ENCODE data around the gene TUBGCP2.
"Not testable (repeated sequence)": the region's sequence is repeated elsewhere in the genome, so short reads cannot be mapped to it uniquely, and the experiment has no call there.

The TUBGCP2 gene

DNA sequence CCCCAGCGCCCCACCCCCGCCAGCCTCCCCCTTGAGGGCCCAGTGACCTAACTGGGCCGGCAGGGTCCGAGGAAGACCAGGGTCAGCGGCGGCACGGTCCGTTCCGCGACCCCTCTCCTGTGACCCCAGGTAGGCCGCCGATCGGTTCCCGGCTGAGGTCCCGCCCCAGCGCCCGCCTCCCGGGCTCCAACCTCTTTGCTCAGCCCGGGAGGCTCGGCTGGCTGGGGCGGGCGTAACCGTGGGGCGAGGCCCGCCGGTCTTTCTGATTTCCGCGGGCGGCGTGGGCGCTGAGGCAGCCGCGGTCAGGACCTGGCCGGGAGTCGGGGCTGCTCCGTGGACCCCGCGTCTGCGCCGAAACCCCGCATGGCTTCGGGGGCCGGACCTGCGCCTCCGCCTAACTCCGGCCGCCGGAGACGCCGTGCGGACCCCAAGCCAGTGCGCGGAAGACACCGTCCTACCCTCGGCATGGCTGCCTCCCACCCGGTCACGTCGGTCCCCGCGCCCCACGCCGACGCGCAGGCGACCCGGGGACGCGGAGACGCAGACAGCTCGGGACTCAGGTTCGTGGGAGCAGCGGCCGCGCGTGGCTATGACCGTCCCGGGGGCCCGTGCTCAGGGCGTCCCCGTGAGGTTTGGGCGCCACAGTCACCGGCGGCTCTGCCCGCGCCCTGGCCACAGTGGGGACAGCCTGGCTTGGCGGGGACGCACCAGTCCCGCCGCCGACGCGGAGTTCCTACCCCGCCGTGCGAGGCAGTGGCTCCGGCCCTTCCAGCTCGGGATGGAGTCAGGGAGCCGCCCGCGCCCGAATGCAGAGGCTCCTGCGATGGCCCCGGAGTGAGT is 72.1 kb downstream of the TUBGCP2 start:
- Histone ChIP-seq H3K9me3 (no peaks in the 10 kb centered on the region), H3K4me1 (no peaks in the 10 kb centered on the region; the same call in 1 of the 2 replicates), H3K4me3 (no peak overlapping the region), H3K36me3 (replicated peaks) (no peaks in the 10 kb centered on the region), H3K27me3 (ENCODE audit: low read depth) (no peaks in the 10 kb centered on the region)
- DNase-seq (ENCODE audit: low spot score in 2 of 2), result no peak
- in situ Hi-C loops (cut with MboI; ENCODE audit: low sequenced_read_pairs), result no loop called here

DNA sequence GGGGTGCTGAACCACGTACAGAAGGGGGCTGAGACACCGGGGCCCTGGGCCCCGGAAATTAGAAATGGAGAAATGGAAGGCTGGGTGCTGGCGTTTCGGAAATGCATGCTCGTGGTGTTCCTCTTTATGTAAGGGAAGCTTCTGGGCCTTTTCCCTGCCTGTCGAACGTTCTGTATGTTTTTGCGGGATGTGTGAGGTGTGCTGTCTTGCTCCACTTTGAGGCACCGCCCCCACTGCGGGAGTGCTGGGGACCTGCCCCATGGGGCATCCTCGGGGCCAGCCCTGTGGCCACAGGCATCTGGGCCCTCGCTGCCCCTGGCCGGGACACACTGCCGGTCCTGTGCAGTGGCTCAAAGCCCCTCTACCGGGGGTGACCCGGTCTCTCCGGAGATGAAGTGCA is 72.7 kb downstream of the TUBGCP2 start:
- Histone ChIP-seq H3K27me3 (ENCODE audit: low read depth) (no peaks in the 10 kb centered on the region), H3K4me1 (no peaks in the 10 kb centered on the region; the same call in 1 of the 2 replicates), H3K36me3 (replicated peaks) (no peaks in the 10 kb centered on the region), H3K4me3 (no peak overlapping the region), H3K9me3 (no peaks in the 10 kb centered on the region)
- in situ Hi-C loops (cut with MboI; ENCODE audit: low sequenced_read_pairs), result no loop called here
- DNase-seq (ENCODE audit: low spot score in 2 of 2), result no peak

DNA sequence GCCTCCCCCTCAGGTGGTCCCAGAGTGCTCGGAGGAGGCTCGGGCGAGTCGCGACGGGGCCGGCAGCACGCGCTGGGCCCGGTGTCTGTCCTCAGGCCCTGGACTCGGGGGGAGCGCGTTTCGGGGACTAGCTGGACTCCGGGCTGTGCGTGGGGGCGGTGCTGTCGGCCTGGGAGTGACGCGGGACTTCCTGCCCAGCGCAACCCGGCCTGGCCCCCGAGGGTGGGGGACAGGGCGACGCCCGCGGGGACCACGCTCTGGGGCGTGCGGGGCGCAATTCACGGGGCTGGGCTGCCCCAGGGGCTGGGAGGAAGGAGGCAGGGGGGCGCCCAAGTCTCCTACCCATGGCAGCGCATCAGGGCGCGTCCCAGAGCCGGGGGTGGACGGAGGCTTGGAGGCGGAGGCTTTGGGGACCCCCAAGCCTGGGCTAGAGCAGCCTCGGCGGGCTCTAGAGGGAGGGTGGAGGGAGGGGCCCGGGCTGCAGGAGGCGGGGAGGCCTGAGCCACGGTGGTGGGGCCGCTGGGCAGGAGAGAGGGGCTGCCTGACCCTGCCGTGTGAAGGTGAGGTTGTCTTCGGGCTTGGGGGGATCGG is 73.3 kb downstream of the TUBGCP2 start:
- in situ Hi-C loops (cut with MboI; ENCODE audit: low sequenced_read_pairs), result no loop called here
- no peak for DNase-seq (ENCODE audit: low spot score in 2 of 2)
- H3K27me3 ChIP-seq (ENCODE audit: low read depth), result no peaks in the 10 kb centered on the region
- H3K4me3 ChIP-seq, result no peak overlapping the region
- no peaks in the 10 kb centered on the region; the same call in 1 of the 2 replicates for H3K4me1 ChIP-seq
- no peaks in the 10 kb centered on the region for H3K9me3 ChIP-seq
- no peaks in the 10 kb centered on the region for H3K36me3 ChIP-seq (replicated peaks)

DNA sequence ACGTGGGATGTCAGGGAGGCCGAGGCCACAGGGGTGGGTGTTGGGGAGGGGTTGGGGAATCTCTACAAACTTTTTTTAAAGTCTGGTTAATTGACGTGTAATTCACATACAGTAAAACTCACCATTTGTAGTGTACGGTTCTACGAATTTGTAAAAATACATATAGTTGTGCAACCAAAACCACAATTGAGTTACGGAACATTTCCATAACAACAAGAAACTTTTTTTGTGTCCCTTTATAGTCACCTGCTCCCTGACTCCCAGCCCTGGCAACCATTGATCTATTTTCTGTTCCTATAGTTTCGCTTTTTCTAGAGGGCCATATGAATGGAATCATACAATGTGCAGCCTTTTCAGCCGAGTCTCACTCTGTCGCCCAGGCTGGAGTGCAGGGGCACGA is 73.9 kb downstream of the TUBGCP2 start:
- H3K36me3 ChIP-seq (replicated peaks); in situ Hi-C loops (cut with MboI; ENCODE audit: low sequenced_read_pairs); H3K9me3 ChIP-seq; H3K27me3 ChIP-seq (ENCODE audit: low read depth); H3K4me3 ChIP-seq; H3K4me1 ChIP-seq; DNase-seq (ENCODE audit: low spot score in 2 of 2): not testable (repeated sequence)

DNA sequence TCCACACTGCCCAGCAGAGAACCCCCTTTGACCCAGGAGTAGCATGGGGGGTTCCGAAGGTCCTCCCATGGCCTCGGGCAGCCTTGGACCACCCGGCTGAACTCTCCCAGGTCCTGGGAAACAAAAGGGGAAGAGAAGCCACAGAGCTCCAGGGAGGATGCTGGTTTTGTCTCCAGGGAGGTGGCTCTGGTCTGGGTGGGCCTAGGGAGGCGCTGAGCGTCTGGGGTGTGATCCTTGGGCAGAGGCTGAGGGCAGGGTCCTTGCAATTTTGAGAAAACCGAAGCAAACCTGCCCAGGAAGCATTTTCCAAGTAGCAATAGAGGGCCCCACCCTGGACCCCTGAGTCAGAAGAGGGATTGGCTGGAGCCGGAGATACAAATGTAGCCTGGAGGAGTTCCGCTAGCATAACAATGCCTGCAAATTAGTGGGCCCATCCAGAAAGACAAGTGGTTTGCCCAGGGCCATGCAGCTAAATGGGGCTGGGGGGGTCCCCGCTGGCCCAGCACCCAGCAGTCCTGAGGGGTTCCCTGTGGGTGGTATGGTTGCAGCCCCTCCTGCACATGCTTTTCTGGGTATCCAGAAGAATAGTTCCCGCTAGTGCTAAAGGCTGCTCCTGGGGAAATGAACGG is 76.6 kb downstream of the TUBGCP2 start:
- peak in 1 of 2 experiments; percentile 40 for DNase-seq (ENCODE audit: low spot score in 2 of 2)
- Histone ChIP-seq H3K4me1 (no peaks in the 10 kb centered on the region; the same call in 1 of the 2 replicates), H3K36me3 (replicated peaks) (no peaks in the 10 kb centered on the region), H3K4me3 (no peak overlapping the region), H3K27me3 (ENCODE audit: low read depth) (peaks cover 12% of the 10 kb centered on the region), H3K9me3 (no peaks in the 10 kb centered on the region)
- in situ Hi-C loops (cut with MboI; ENCODE audit: low sequenced_read_pairs), result no loop called here

DNA sequence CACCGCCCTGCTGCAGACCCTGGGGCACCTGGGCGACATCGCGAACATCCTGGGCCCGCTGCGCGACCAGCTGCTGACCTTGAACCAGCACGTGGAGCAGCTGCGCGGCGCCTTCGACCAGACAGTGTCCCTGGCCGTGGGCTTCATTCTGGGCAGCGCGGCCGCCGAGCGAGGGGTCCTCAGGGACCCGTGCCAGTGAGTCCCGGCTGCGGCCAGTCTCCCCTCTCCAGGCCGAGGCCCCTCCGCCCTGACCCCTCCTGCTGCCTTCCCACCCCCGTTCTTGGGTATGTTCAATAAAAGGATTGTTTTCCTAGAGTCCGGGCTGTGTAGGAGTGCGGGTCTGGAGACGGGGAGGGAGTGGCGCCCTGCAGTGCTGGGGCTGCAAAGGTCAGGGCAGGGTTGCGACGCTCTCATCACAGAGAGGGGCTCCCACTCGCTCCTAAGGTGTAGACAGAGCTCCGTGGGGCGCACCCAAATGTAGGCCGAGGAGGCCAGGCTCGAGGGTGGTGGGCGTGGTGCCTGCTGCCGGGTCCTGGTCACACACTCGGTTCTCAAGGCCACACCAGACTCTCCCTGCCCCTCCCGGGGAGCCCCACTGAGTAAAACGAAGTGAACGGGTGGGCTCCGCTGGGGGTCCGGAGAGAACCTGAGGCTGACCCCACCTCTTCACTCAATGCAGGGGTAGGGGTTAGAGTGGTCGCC is 77.3 kb downstream of the TUBGCP2 start:
- no peak for DNase-seq (ENCODE audit: low spot score in 2 of 2)
- H3K4me3 ChIP-seq, result peak overlapping the region; percentile 3; the same call in 1 of the 2 replicates
- peaks cover 12% of the 10 kb centered on the region for H3K27me3 ChIP-seq (ENCODE audit: low read depth)
- H3K9me3 ChIP-seq, result no peaks in the 10 kb centered on the region
- in situ Hi-C loops (cut with MboI; ENCODE audit: low sequenced_read_pairs), result no loop called here
- no peaks in the 10 kb centered on the region for H3K36me3 ChIP-seq (replicated peaks)
- no peaks in the 10 kb centered on the region; the same call in 1 of the 2 replicates for H3K4me1 ChIP-seq

DNA sequence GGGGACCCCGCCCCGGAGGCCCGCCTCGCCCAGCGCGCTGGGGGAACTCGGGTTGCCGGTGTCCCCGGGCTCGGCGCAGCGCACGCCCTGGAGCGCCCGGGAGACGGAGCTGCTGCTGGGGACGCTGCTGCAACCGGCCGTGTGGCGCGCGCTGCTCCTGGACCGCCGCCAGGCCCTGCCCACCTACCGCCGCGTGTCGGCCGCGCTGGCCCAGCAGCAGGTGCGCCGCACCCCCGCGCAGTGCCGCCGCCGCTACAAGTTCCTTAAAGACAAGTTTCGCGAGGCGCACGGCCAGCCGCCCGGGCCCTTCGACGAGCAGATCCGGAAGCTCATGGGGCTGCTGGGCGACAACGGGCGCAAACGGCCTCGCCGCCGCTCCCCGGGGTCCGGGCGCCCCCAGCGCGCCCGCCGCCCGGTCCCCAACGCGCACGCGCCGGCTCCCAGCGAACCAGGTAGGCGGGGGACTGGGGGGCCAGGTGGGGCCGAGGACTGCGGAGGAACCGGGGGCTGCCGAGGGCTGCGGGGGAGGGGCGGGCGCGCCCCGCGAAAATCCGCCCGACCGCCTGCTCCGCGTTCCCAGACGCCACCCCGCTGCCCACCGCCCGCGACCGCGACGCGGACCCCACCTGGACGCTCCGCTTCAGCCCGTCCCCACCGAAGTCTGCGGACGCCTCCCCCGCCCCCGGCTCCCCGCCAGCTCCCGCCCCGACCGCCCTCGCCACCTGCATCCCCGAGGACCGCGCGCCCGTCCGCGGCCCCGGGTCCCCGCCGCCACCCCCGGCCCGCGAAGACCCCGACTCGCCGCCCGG is 78.1 kb downstream of the TUBGCP2 start:
- DNase-seq (ENCODE audit: low spot score in 2 of 2), result peak; percentile 12 to 70
- Histone ChIP-seq H3K4me3 (peak overlapping the region; percentile 16; the same call in 1 of the 2 replicates), H3K27me3 (ENCODE audit: low read depth) (peaks cover 12% of the 10 kb centered on the region), H3K36me3 (replicated peaks) (no peaks in the 10 kb centered on the region), H3K4me1 (no peaks in the 10 kb centered on the region; the same call in 1 of the 2 replicates), H3K9me3 (no peaks in the 10 kb centered on the region)
- in situ Hi-C loops (cut with MboI; ENCODE audit: low sequenced_read_pairs), result no loop called here

DNA sequence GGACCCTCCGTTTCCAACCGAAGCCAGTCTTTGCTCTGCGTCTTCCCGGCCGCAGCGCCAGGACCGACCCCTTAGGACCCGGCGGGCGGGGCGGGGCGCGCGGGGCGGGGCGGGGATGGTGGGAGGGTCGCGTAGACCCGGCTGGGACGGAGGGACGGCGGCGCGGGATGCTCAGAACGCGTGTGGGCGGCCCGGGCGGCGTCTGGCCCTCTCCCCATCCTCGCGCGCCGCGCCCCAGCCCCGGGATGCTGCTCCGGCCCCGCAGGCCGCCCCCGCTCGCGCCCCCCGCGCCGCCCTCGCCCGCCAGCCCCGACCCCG is 78.7 kb downstream of the TUBGCP2 start, which contains the start of gene UTF1:
UTF1 (plus strand) TSS at position 174 of the 318 bp plus-strand sequence; CDS start at position 246, 72 bp downstream.
- peak in 1 of 2 experiments; percentile 59 for DNase-seq (ENCODE audit: low spot score in 2 of 2)
- H3K27me3 ChIP-seq (ENCODE audit: low read depth), result peaks cover 12% of the 10 kb centered on the region
- H3K9me3 ChIP-seq, result no peaks in the 10 kb centered on the region
- peak within 1 kb of the TSS; percentile 16 for H3K4me3 ChIP-seq
- no peaks in the 10 kb centered on the region; the same call in 1 of the 2 replicates for H3K4me1 ChIP-seq
- in situ Hi-C loops (cut with MboI; ENCODE audit: low sequenced_read_pairs), result no loop called here
- H3K36me3 ChIP-seq (replicated peaks), result no peaks in the 10 kb centered on the region

DNA sequence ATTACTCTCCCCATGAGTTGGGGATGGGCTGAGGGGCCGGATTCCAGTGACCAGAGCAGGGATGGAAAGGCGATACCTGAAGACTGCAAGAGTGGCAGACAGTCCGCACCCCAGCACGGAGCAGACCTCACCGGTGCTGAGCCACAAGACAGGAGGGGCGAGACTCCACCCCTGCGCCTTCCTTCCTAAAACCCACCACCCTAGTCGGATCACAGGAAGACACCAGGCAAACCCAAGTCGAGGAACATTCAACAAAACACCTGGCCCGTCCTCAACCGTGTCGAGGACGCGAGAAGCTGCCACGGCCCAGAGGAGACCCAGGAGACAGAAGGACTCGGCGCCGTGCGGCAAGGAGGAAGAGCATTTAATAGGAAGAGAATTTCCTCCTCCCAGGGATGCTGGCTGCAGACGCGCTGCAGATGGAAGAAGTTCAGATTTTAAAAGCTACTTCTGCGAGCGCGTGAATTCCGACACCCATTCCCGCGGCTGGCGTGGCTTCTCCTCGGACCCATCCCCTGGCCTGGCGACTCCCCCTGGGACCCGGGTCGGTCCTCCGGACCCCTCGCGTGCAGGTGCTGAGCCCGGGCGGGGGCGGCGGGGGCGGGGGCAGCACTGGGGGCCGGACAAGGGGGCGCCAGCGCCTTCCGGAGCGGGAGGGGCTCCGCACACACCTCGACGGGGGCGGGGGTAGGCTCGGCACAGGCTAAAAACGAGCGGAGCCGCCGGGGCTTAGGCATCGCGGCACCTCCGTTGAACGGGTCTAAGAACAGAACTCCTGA is 79.2 kb downstream of the TUBGCP2 start:
- H3K4me3 ChIP-seq, result peak overlapping the region; percentile 16
- no peaks in the 10 kb centered on the region for H3K36me3 ChIP-seq (replicated peaks)
- H3K9me3 ChIP-seq, result no peaks in the 10 kb centered on the region
- in situ Hi-C loops (cut with MboI; ENCODE audit: low sequenced_read_pairs), result no loop called here
- peaks cover 12% of the 10 kb centered on the region for H3K27me3 ChIP-seq (ENCODE audit: low read depth)
- H3K4me1 ChIP-seq, result no peaks in the 10 kb centered on the region; the same call in 1 of the 2 replicates
- no peak for DNase-seq (ENCODE audit: low spot score in 2 of 2)

All from HAP-1 (cell line).